HUES64 (cell line): ENCODE data around the gene TUBA4B.
A peak's percentile ranks its signal among the peaks of the same experiment; 100 is the strongest.
"Not testable (repeated sequence)": the region's sequence is repeated elsewhere in the genome, so short reads cannot be mapped to it uniquely, and the experiment has no call there.

Experiments used
- H3K27ac ChIP-seq: 2 replicates; pipeline ENCODE4 v1.7.0; 2013; ENCODE audit warnings: low read depth, low read length, inconsistent platforms
- H3K27me3 ChIP-seq: 2 replicates; pipeline ENCODE4 v1.6.1; 2013; ENCODE audit warnings: mild to moderate bottlenecking, low read length; ENCODE audit not compliant: insufficient read depth
- H3K36me3 ChIP-seq: 2 replicates; pipeline ENCODE4 v1.6.1; 2013; ENCODE audit warnings: mild to moderate bottlenecking, low read length; ENCODE audit not compliant: insufficient read depth
- H3K4me1 ChIP-seq: 2 replicates; pipeline ENCODE4 v1.6.1; 2013; ENCODE audit warnings: mild to moderate bottlenecking, low read length, moderate library complexity; ENCODE audit not compliant: insufficient read depth
- H3K4me3 ChIP-seq: 2 replicates; pipeline ENCODE4 v1.5.1; 2013; ENCODE audit warnings: mild to moderate bottlenecking, low read length, moderate library complexity
- H3K9ac ChIP-seq: 2 replicates; pipeline ENCODE4 v1.6.1; 2013; ENCODE audit warnings: mild to moderate bottlenecking, low read depth, low read length
- H3K9me3 ChIP-seq: 2 replicates; pipeline ENCODE4 v1.6.1; 2013; ENCODE audit warnings: low read depth, low read length; ENCODE audit not compliant: insufficient read depth
- WGBS: fragments of 150-250, 120-280 bp; methylation state at CpG from one replicate; pipeline ENCODE4 v1.1.7; 2013; ENCODE audit warnings: missing lambda C conversion rate; 5-methylcytosine and 5-hydroxymethylcytosine counted together

The TUBA4B gene

GRCh38 chr2:219250049-219250781 lies 2.8 kb upstream of the TUBA4B start:
- Histone ChIP-seq H3K27me3 (peaks cover 42% of the 10 kb centered on the region), H3K4me1 (peaks cover 13% of the 10 kb centered on the region; the same call in 1 of the 2 replicates), H3K9ac (no peak overlapping the region), H3K9me3 (no peaks in the 10 kb centered on the region), H3K36me3 (peaks cover 21% of the 10 kb centered on the region; the same call in 1 of the 2 replicates), H3K27ac (no peak overlapping the region), H3K4me3 (no peak overlapping the region)
- WGBS: 93% methylated on average over 22 of the region's 22 CpGs

GRCh38 chr2:219251656-219252055 lies 1.4 kb upstream of the TUBA4B start:
- Histone ChIP-seq H3K9me3 (no peaks in the 10 kb centered on the region), H3K9ac (no peak overlapping the region), H3K4me1 (peaks cover 9% of the 10 kb centered on the region; the same call in 1 of the 2 replicates), H3K36me3 (peaks cover 21% of the 10 kb centered on the region; the same call in 1 of the 2 replicates), H3K27ac (no peak overlapping the region), H3K27me3 (peaks cover 56% of the 10 kb centered on the region), H3K4me3 (no peak overlapping the region)
- WGBS: 76% methylated on average over 6 of the region's 6 CpGs

- no peak overlapping the region for H3K9ac ChIP-seq
- H3K9me3 ChIP-seq: no peaks in the 10 kb centered on the region
- peak overlapping the region; percentile 56 for H3K4me3 ChIP-seq
- no peak overlapping the region for H3K27ac ChIP-seq
- peaks cover 9% of the 10 kb centered on the region; the same call in 1 of the 2 replicates for H3K4me1 ChIP-seq
- peaks cover 59% of the 10 kb centered on the region for H3K27me3 ChIP-seq
- WGBS: 55% methylated on average over 4 of the region's 5 CpGs
- peaks cover 21% of the 10 kb centered on the region; the same call in 1 of the 2 replicates for H3K36me3 ChIP-seq
Observed at GRCh38 chr2:219252084-219252483, 959 bp upstream of the TUBA4B start.

GRCh38 chr2:219252570-219252899 lies 508 bp upstream of the TUBA4B start:
- 12% methylated on average over 9 of the region's 9 CpGs for WGBS
- peak overlapping the region; percentile 45; the same call in 1 of the 2 replicates for H3K9ac ChIP-seq
- peak overlapping the region; percentile 56 for H3K4me3 ChIP-seq
- H3K9me3 ChIP-seq: no peaks in the 10 kb centered on the region
- H3K27me3 ChIP-seq: peaks cover 59% of the 10 kb centered on the region
- peaks cover 9% of the 10 kb centered on the region; the same call in 1 of the 2 replicates for H3K4me1 ChIP-seq
- no peak overlapping the region for H3K27ac ChIP-seq
- peaks cover 19% of the 10 kb centered on the region; the same call in 1 of the 2 replicates for H3K36me3 ChIP-seq

GRCh38 chr2:219253753-219254589 lies 928 bp downstream of the TUBA4B start, which contains the start of gene TUBA4A:
Gene TUBA4A, minus strand, starts transcription at chr2:219253918. Its CDS starts 60 bp downstream, at chr2:219253858.
- no peaks in the 10 kb centered on the region for H3K9me3 ChIP-seq
- 1% methylated on average over 76 of the region's 76 CpGs for whole genome bisulfite sequencing
- H3K4me1 ChIP-seq: peaks cover 9% of the 10 kb centered on the region; the same call in 1 of the 2 replicates
- H3K27ac ChIP-seq: no peak within 1 kb of the TSS
- H3K27me3 ChIP-seq: peaks cover 59% of the 10 kb centered on the region
- peaks cover 11% of the 10 kb centered on the region; the same call in 1 of the 2 replicates for H3K36me3 ChIP-seq
- peak within 1 kb of the TSS; percentile 45 for H3K9ac ChIP-seq
- H3K4me3 ChIP-seq: peak within 1 kb of the TSS; percentile 56

GRCh38 chr2:219254590-219255201 lies 1.7 kb downstream of the TUBA4B start:
- Histone ChIP-seq H3K4me3 (peak overlapping the region; percentile 56), H3K9me3 (no peaks in the 10 kb centered on the region), H3K36me3 (peaks cover 10% of the 10 kb centered on the region; the same call in 1 of the 2 replicates), H3K27me3 (peaks cover 64% of the 10 kb centered on the region), H3K9ac (no peak overlapping the region), H3K4me1 (peaks cover 9% of the 10 kb centered on the region; the same call in 1 of the 2 replicates), H3K27ac (no peak overlapping the region)
- 30% methylated on average over 12 of the region's 12 CpGs for WGBS

- not testable (repeated sequence) for H3K9me3 ChIP-seq, H3K36me3 ChIP-seq, H3K27ac ChIP-seq, H3K4me3 ChIP-seq, H3K9ac ChIP-seq, H3K4me1 ChIP-seq
- 86% methylated on average over 9 of the region's 10 CpGs for WGBS
- peaks cover 54% of the 10 kb centered on the region for H3K27me3 ChIP-seq
Observed at GRCh38 chr2:219258942-219259341, 5.9 kb downstream of the TUBA4B start.

GRCh38 chr2:219261024-219261855 lies 8.2 kb downstream of the TUBA4B start:
- Histone ChIP-seq H3K27me3 (peaks cover 31% of the 10 kb centered on the region), H3K9ac (no peak overlapping the region)
- 86% methylated on average over 4 of the region's 5 CpGs for whole genome bisulfite sequencing

GRCh38 chr2:219266232-219266631 lies 13.2 kb downstream of the TUBA4B start:
- Histone ChIP-seq H3K36me3 (no peaks in the 10 kb centered on the region), H3K9ac (no peak overlapping the region), H3K4me1 (no peaks in the 10 kb centered on the region), H3K4me3 (no peak overlapping the region), H3K27me3 (peaks cover 14% of the 10 kb centered on the region), H3K9me3 (no peaks in the 10 kb centered on the region), H3K27ac (no peak overlapping the region)
- 69% methylated on average over 5 of the region's 5 CpGs for WGBS

More at GRCh38 chr2:219261024-219261855, 8.2 kb downstream of the TUBA4B start:
- no peak overlapping the region for H3K27ac ChIP-seq
- H3K4me1 ChIP-seq: no peaks in the 10 kb centered on the region
- no peaks in the 10 kb centered on the region for H3K36me3 ChIP-seq
- H3K4me3 ChIP-seq: no peak overlapping the region
- H3K9me3 ChIP-seq: no peaks in the 10 kb centered on the region

- no peaks in the 10 kb centered on the region for H3K36me3 ChIP-seq
- no peak overlapping the region for H3K27ac ChIP-seq
- H3K27me3 ChIP-seq: peaks cover 8% of the 10 kb centered on the region
- H3K4me1 ChIP-seq: no peaks in the 10 kb centered on the region
- H3K9ac ChIP-seq: no peak overlapping the region
- WGBS: 90% methylated on average over 1 of the region's 1 CpG
- no peak overlapping the region for H3K4me3 ChIP-seq
- H3K9me3 ChIP-seq: no peaks in the 10 kb centered on the region
Observed at GRCh38 chr2:219266886-219267285, 13.8 kb downstream of the TUBA4B start.
